Liver (tissue), 10 donors: ENCODE measurements around the gene CCND3. TPM values are rescaled to one million over a fixed set of nuclear protein-coding genes. Genes with fewer than 3 reads are reported as not detected.

ENCODE experiments used
- DNase-seq: peaks from one replicate; pipeline ENCODE4 v3.0.0-alpha.2; 2017; ENCODE audit warnings: low spot score
- H3K27ac ChIP-seq, 2 donors: one replicate each; pipeline ENCODE4 v1.7.0; 2013; ENCODE audit warnings: inconsistent platforms in 2 of 2, low read length in 2 of 2, control low read depth in 1 of 2, low read depth in 1 of 2, mild to moderate bottlenecking in 1 of 2
- H3K27me3 ChIP-seq, 4 donors: one replicate each; pipeline versions ENCODE4 v1.6.1 to v1.7.0; 2013; ENCODE audit warnings: low read length in 3 of 4, inconsistent platforms in 1 of 4, mild to moderate bottlenecking in 1 of 4, moderate library complexity in 1 of 4; ENCODE audit not compliant: control insufficient read depth in 4 of 4, insufficient read depth in 4 of 4
- H3K36me3 ChIP-seq, 4 donors: one replicate each; pipeline versions ENCODE4 v1.6.1 to v1.7.0; 2013; ENCODE audit warnings: low read length in 3 of 4, mild to moderate bottlenecking in 3 of 4, low read depth in 1 of 4, moderate library complexity in 1 of 4; ENCODE audit not compliant: control insufficient read depth in 4 of 4, insufficient read depth in 3 of 4
- H3K4me1 ChIP-seq, 4 donors: one replicate each; pipeline versions ENCODE4 v1.6.1 to v1.7.0; 2013; ENCODE audit warnings: low read length in 3 of 4, mild to moderate bottlenecking in 3 of 4, moderate library complexity in 1 of 4; ENCODE audit not compliant: control insufficient read depth in 4 of 4, insufficient read depth in 4 of 4
- H3K4me3 ChIP-seq, 3 donors: one replicate each; pipeline versions ENCODE4 v1.6.1 to v1.7.0; 2013; ENCODE audit warnings: low read length in 3 of 3, control low read depth in 1 of 3, low read depth in 1 of 3, mild to moderate bottlenecking in 1 of 3
- H3K9ac ChIP-seq, 2 donors: one replicate each; pipeline ENCODE4 v1.7.0; 2013; ENCODE audit warnings: low read length in 2 of 2, mild to moderate bottlenecking in 2 of 2, moderate library complexity in 2 of 2, control low read depth in 1 of 2, low read depth in 1 of 2
- H3K9me3 ChIP-seq, 4 donors: one replicate each; pipeline versions ENCODE4 v1.6.1 to v1.7.0; 2013; ENCODE audit warnings: low read length in 3 of 4; ENCODE audit not compliant: control insufficient read depth in 4 of 4
- ATF3 ChIP-seq: IDR thresholded peaks from 2 replicates; pipeline ENCODE4 v1.6.1; 2016; ENCODE audit warnings: antibody characterized with exemption
- CTCF ChIP-seq: fragments of 150-350 bp; IDR thresholded peaks from 2 replicates; pipeline ENCODE4 v1.5.1; 2017; ENCODE audit warnings: improper control_type of control experiment, low read depth, low read length; ENCODE audit not compliant: missing input control
- EGR1 ChIP-seq, 2 donors: IDR thresholded peaks; 2 replicates each; pipeline ENCODE4 v1.6.1; 2016 to 2018; ENCODE audit warnings: antibody characterized with exemption in 2 of 2, low read depth in 2 of 2
- FOXA1 ChIP-seq: IDR thresholded peaks from 2 replicates; pipeline ENCODE4 v1.6.1; 2016; ENCODE audit warnings: antibody characterized with exemption
- FOXA2 ChIP-seq: IDR thresholded peaks from 2 replicates; pipeline ENCODE4 v1.6.1; 2016; ENCODE audit warnings: antibody characterized with exemption
- GABPA ChIP-seq, 2 donors: IDR thresholded peaks in 1 of 2; conservative IDR thresholded peaks in 1 of 2; 2 replicates each; pipeline ENCODE4 v1.6.1; 2016; ENCODE audit warnings: antibody characterized with exemption in 2 of 2, mild to moderate bottlenecking in 1 of 2, moderate library complexity in 1 of 2
- HNF4A ChIP-seq, 2 donors: conservative IDR thresholded peaks; 2 replicates each; pipeline ENCODE4 v1.6.1; 2016; ENCODE audit warnings: antibody characterized with exemption in 2 of 2, mild to moderate bottlenecking in 2 of 2
- HNF4G ChIP-seq: IDR thresholded peaks from 2 replicates; pipeline ENCODE4 v1.6.1; 2016; ENCODE audit warnings: antibody characterized with exemption
- JUND ChIP-seq, 2 donors: IDR thresholded peaks; 2 replicates each; pipeline ENCODE4 v1.6.1; 2016; ENCODE audit warnings: antibody characterized with exemption in 2 of 2
- MAX ChIP-seq: IDR thresholded peaks from 2 replicates; pipeline ENCODE4 v1.6.1; 2016; ENCODE audit warnings: antibody characterized with exemption
- NR2F2 ChIP-seq: IDR thresholded peaks from 2 replicates; pipeline ENCODE4 v1.6.1; 2016; ENCODE audit warnings: antibody characterized with exemption
- RAD21 ChIP-seq, 2 donors: IDR thresholded peaks; 2 replicates each; pipeline ENCODE4 v1.6.1; 2016; ENCODE audit warnings: antibody characterized with exemption in 2 of 2, mild to moderate bottlenecking in 2 of 2
- REST ChIP-seq: IDR thresholded peaks from 2 replicates; pipeline ENCODE4 v1.6.1; 2016; ENCODE audit warnings: antibody characterized with exemption, mild to moderate bottlenecking
- RXRA ChIP-seq, 2 donors: IDR thresholded peaks; 2 replicates each; pipeline ENCODE4 v1.6.1; 2017 to 2018; ENCODE audit warnings: antibody characterized with exemption in 2 of 2, mild to moderate bottlenecking in 1 of 2
- SP1 ChIP-seq: IDR thresholded peaks from 2 replicates; pipeline ENCODE4 v1.6.1; 2018; ENCODE audit warnings: antibody characterized with exemption, mild to moderate bottlenecking
- TAF1 ChIP-seq: conservative IDR thresholded peaks from 2 replicates; pipeline ENCODE4 v1.6.1; 2016; ENCODE audit warnings: antibody characterized with exemption, mild to moderate bottlenecking
- YY1 ChIP-seq: IDR thresholded peaks from 2 replicates; pipeline ENCODE4 v1.6.1; 2016; ENCODE audit warnings: antibody characterized with exemption, mild to moderate bottlenecking
- ZBTB33 ChIP-seq: IDR thresholded peaks from 2 replicates; pipeline ENCODE4 v1.6.1; 2016; ENCODE audit warnings: antibody characterized with exemption
- WGBS: extraction: QIAGEN DNeasy Blood & Tissue Kit; methylation state at CpG from one replicate; pipeline ENCODE4 v1.1.7; 2013; 5-methylcytosine and 5-hydroxymethylcytosine counted together
- polyA plus RNA-seq, 2 donors: library from polyadenylated mRNA; stranded (reverse) in 1 of 2; unstranded in 1 of 2; fragments of 200-250 nt in 1 of 2; fragments of >200 nt in 1 of 2; fragmentation: Nextera tagmentation in 1 of 2; extraction: Ambion mirVana in 1 of 2; gene quantifications; one replicate each; pipeline versions ENCODE4 v1.2.1 to v1.2.3, GENCODE V29; 2013 to 2015
- small RNA-seq: library from RNA; depleted of rRNA; stranded (forward); fragments of <200 nt; gene quantifications from one replicate; pipeline ENCODE3, GENCODE V24; 2014
- total RNA-seq, 2 donors: library from RNA; depleted of rRNA; stranded (reverse); fragments of >200 nt; gene quantifications; one replicate each; pipeline ENCODE4 v1.2.3, GENCODE V29; 2014
- donor health status: healthy.
- donor health status: healthy.
- donor health status: healthy.
- donor health status: healthy.
- donor health status: healthy.

CCND3 gene
- total and polyA plus RNA-seq, 4 donors = 11.6 to 54.3 (median 23.2) TPM

GRCh38 chr6:41884957-41885356 lies 56.7 kb downstream of the CCND3 start:
- TF ChIP-seq FOXA1 (no peak), ZBTB33 (no peak), REST (no peak), FOXA2 (no peak), TAF1 (no peak), GABPA (IDR thresholded peaks at IDR 0.05 in 1 of 2, conservative IDR thresholded peaks at IDR 0.05 in 1 of 2) (no peak), EGR1 (IDR thresholded peaks at IDR 0.05; ENCODE audit: low read depth in 2 of 2) (no peak), ATF3 (no peak), RAD21 (IDR thresholded peaks at IDR 0.05) (no peak), RXRA (IDR thresholded peaks at IDR 0.05) (no peak), MAX (no peak), CTCF (no peak), JUND (IDR thresholded peaks at IDR 0.05) (no peak), SP1 (no peak), HNF4G (no peak), HNF4A (conservative IDR thresholded peaks at IDR 0.05) (no peak), YY1 (no peak), NR2F2 (no peak)
- Histone ChIP-seq H3K27me3 (no peaks in the 10 kb centered on the region), H3K36me3 (no peaks in the 10 kb centered on the region), H3K9ac (no peak overlapping the region), H3K4me3 (no peak overlapping the region), H3K9me3 (no peaks in the 10 kb centered on the region), H3K27ac (no peak overlapping the region), H3K4me1 (no peaks in the 10 kb centered on the region)
- WGBS = 86% methylated on average over 5 of the region's 5 CpGs
- no peak for DNase-seq

Small RNA genes within 50 kb of the gene (small RNA-seq; reads per million reads assigned to genes)
- not detected for gene RF00019

Other genes with a start within 250 kb of the CCND3 start
- 1 to 10 TPM; 1.1 to 6.2 TPM for gene TFEB, start 206.2 kb downstream of the CCND3 start, total RNA-seq
- 1 to 10 TPM; 3.0 to 4.6 TPM for gene TFEB, start 206.2 kb downstream of the CCND3 start, polyA plus RNA-seq
- not detected for gene PGC, start 194.4 kb downstream of the CCND3 start, total RNA-seq
- under 1 TPM; 0.05 to 0.18 TPM for gene PGC, start 194.4 kb downstream of the CCND3 start, polyA plus RNA-seq
- gene FRS3, start 161.9 kb downstream of the CCND3 start, total RNA-seq = 1 to 10 TPM in 1 of 2 donors, under 1 TPM in 1; 0.42 to 1.3 TPM
- gene FRS3, start 161.9 kb downstream of the CCND3 start, polyA plus RNA-seq = 1 to 10 TPM; 1.4 to 1.6 TPM
- 1 to 10 TPM in 1 of 2 donors, under 1 TPM in 1; 0.37 to 1.4 TPM for gene PRICKLE4, start 161.0 kb downstream of the CCND3 start, total RNA-seq
- gene PRICKLE4, start 161.0 kb downstream of the CCND3 start, polyA plus RNA-seq = under 1 TPM in 1 of 2 donors, not detected in 1; 0.98 TPM
- gene TOMM6, start 154.1 kb downstream of the CCND3 start, total RNA-seq = 10 to 100 TPM; 48.2 to 50.1 TPM
- 100 to 1,000 TPM; 122 to 123 TPM for gene TOMM6, start 154.1 kb downstream of the CCND3 start, polyA plus RNA-seq
- 1 to 10 TPM; 1.8 to 3.4 TPM for gene USP49, start 46.4 kb downstream of the CCND3 start, total RNA-seq
- under 1 TPM; 0.33 to 0.43 TPM for gene USP49, start 46.4 kb downstream of the CCND3 start, polyA plus RNA-seq
- gene MED20, start 20.7 kb downstream of the CCND3 start, total RNA-seq = 10 to 100 TPM; 10.5 to 11.9 TPM
- 1 to 10 TPM; 3.5 to 6.6 TPM for gene MED20, start 20.7 kb downstream of the CCND3 start, polyA plus RNA-seq
- gene BYSL, start 20.3 kb downstream of the CCND3 start, total RNA-seq = 10 to 100 TPM in 1 of 2 donors, 1 to 10 TPM in 1; 7.6 to 11.6 TPM
- gene BYSL, start 20.3 kb downstream of the CCND3 start, polyA plus RNA-seq = 1 to 10 TPM; 5.4 to 9.6 TPM
- 10 to 100 TPM in 1 of 2 donors, 1 to 10 TPM in 1; 9.0 to 11.3 TPM for gene TAF8, start 108.7 kb upstream of the CCND3 start, total RNA-seq
- 1 to 10 TPM; 3.9 to 5.9 TPM for gene TAF8, start 108.7 kb upstream of the CCND3 start, polyA plus RNA-seq
- under 1 TPM in 1 of 2 donors, not detected in 1; 0.25 TPM for gene C6orf132, start 200.8 kb upstream of the CCND3 start, total RNA-seq
- under 1 TPM; 0.07 to 0.24 TPM for gene C6orf132, start 200.8 kb upstream of the CCND3 start, polyA plus RNA-seq
- gene GUCA1A, start 231.6 kb upstream of the CCND3 start, total RNA-seq = not detected
- gene GUCA1A, start 231.6 kb upstream of the CCND3 start, polyA plus RNA-seq = not detected